Uterus (tissue), 4 donors: ENCODE measurements around the gene ARHGAP1. TPM values are rescaled to one million over a fixed set of nuclear protein-coding genes. Genes with fewer than 3 reads are reported as not detected.

Source experiments
- DNase-seq, 2 donors: peaks; one replicate each; pipeline ENCODE4 v3.0.0-alpha.2; 2019 to 2020
- H3K27ac ChIP-seq, 2 donors: fragments of 200-600 bp; sonication (generic); 1 replicate in 1 of 2; 2 replicates in 1 of 2; pipeline ENCODE4 v1.5.1; 2016 to 2018
- H3K27me3 ChIP-seq, 2 donors: fragments of 200-600 bp; sonication (generic); one replicate each; pipeline ENCODE4 v1.5.1; 2018 to 2019; ENCODE audit warnings: control low read depth in 1 of 2
- H3K36me3 ChIP-seq, 2 donors: fragments of 200-600 bp; sonication (generic); one replicate each; pipeline ENCODE4 v1.5.1; 2019; ENCODE audit warnings: control low read depth in 1 of 2
- H3K4me1 ChIP-seq, 2 donors: fragments of 200-600 bp; sonication (generic); one replicate each; pipeline ENCODE4 v1.5.1; 2018 to 2019; ENCODE audit warnings: control low read depth in 1 of 2
- H3K4me3 ChIP-seq, 2 donors: fragments of 200-600 bp; sonication (generic); 1 replicate in 1 of 2; 2 replicates in 1 of 2; pipeline ENCODE4 v1.5.1; 2018 to 2019; ENCODE audit warnings: mild to moderate bottlenecking in 1 of 2
- H3K9me3 ChIP-seq, 2 donors: fragments of 200-600 bp; sonication (generic); one replicate each; pipeline ENCODE4 v1.5.1; 2019; ENCODE audit warnings: control low read depth in 1 of 2
- POLR2A ChIP-seq, 2 donors: fragments of 450-650 bp; IDR thresholded peaks; one replicate each; pipeline ENCODE4 v1.6.1; 2016; ENCODE audit warnings: antibody characterized with exemption in 2 of 2, mild to moderate bottlenecking in 1 of 2, moderate library complexity in 1 of 2
- intact Hi-C: fragments of 100-400 bp; cut with DNase I; formaldehyde crosslinking; loops from one replicate; pipeline ENCODE4 v1.15.1; 2023; ENCODE audit warnings: low total_unique reads
- total RNA-seq, 4 donors: library from RNA; depleted of rRNA in 3 of 4; stranded (reverse); fragments of >200 nt in 3 of 4; gene quantifications; one replicate each; pipeline versions ENCODE4 v1.1.0 to v1.2.4, GENCODE V29; 2014 to 2023
- TF ChIP-seq, protein P1 (sequence below), 4 experiments: fragments of 200-600 bp in 2 of 4; fragments of 450-650 bp in 2 of 4; sonication (generic) in 2 of 4; IDR thresholded peaks; one replicate each; pipeline ENCODE4 v1.5.1; 2016 to 2019; ENCODE audit warnings: antibody characterized with exemption in 4 of 4, mild to moderate bottlenecking in 2 of 4, moderate library complexity in 1 of 4
- donor health status: DM: yes; HTN: yes; CAD: no.

ARHGAP1 gene
- 100 to 1,000 TPM in 1 of 4 donors, 10 to 100 TPM in 3; 27.9 to 114 (median 37.3) TPM for total RNA-seq

DNA sequence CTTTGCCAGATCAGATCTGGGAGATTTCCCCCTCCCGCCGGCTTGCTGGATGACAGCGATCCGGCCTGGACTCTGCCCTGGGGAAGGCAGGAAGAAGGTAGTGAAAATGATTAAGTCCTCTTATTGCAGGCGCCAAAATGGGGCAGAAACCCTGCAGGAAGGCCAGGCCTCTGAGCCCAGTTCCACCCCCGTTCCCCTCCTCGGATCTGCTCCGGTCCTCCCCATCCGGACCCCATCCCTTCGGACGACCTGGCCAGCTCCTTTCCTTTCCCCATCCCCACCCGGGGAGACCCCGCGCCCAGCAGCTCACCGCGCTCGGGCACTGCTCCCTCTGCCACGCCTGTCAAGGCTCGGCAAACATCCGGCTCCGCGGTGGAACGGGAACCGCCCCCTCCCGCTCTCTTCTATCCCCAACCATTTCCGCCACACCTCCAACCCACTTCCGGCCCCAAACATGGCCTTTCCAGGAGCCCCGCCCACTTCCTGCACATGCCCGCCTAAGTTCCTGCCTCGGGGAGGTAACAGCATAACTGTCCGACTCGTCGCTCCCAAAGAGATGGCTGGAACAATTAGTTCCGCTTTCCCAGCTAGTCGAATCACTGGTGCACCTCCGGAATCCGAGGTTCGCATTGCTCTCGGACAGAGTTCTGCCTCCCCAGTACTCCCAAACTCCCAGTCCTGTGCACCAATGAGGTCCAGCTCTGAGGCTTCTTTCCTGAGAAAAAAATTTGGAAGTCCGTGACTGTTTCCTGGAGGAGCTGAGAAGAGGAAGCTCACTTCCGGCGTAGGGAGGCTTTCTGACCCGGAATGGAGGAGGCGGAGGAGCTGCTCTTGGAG, at the start of gene ARHGAP1, which contains the start of gene ZNF408:
ARHGAP1 (minus strand) TSS at position 379 of the 837 bp plus-strand sequence. CDS start 4,512 bp downstream, outside the sequence.
ZNF408 (plus strand) TSS at position 791 of the 837 bp plus-strand sequence; CDS start at position 808, 17 bp downstream.
- TF ChIP-seq, protein P1, sequence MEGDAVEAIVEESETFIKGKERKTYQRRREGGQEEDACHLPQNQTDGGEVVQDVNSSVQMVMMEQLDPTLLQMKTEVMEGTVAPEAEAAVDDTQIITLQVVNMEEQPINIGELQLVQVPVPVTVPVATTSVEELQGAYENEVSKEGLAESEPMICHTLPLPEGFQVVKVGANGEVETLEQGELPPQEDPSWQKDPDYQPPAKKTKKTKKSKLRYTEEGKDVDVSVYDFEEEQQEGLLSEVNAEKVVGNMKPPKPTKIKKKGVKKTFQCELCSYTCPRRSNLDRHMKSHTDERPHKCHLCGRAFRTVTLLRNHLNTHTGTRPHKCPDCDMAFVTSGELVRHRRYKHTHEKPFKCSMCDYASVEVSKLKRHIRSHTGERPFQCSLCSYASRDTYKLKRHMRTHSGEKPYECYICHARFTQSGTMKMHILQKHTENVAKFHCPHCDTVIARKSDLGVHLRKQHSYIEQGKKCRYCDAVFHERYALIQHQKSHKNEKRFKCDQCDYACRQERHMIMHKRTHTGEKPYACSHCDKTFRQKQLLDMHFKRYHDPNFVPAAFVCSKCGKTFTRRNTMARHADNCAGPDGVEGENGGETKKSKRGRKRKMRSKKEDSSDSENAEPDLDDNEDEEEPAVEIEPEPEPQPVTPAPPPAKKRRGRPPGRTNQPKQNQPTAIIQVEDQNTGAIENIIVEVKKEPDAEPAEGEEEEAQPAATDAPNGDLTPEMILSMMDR (IDR thresholded peaks at IDR 0.05), result peak in 1 of 4 experiments; percentile 5
- peak; percentile 74 to 80 for TF ChIP-seq POLR2A (IDR thresholded peaks at IDR 0.05)
- Histone ChIP-seq H3K27ac (peak within 1 kb of the TSS; percentile 89 to 96), H3K4me3 (peak within 1 kb of the TSS; percentile 82 to 92), H3K9me3 (no peaks in the 10 kb centered on the region), H3K4me1 (peaks cover 24 to 31% of the 10 kb centered on the region in 2 donors), H3K27me3 (no peaks in the 10 kb centered on the region), H3K36me3 (no peaks in the 10 kb centered on the region)
- intact Hi-C loops, result no loop called here
- peak; percentile 99 for DNase-seq

DNA sequence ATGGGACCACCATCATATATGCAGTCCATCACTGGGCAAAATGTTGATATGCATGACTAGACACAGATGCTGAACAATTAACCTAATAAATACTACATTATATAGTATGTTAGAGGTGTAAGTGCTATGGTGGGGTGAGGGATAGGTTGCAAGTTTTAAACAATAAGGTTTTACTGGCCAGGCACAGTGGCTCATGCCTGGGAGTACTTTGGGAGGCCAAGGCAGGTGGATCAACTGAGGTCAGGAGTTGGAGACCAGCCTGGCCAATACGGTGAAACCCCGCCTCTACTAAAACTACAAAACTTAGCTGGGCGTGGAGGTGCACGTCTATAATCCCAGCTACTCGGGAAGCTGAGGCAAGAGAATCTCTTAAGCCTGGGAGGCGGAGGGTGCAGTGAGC, 46.7 kb upstream of the ARHGAP1 start:
- Histone ChIP-seq H3K4me3 (no peak overlapping the region), H3K4me1 (no peaks in the 10 kb centered on the region), H3K27me3 (no peaks in the 10 kb centered on the region), H3K36me3 (no peaks in the 10 kb centered on the region), H3K9me3 (no peaks in the 10 kb centered on the region), H3K27ac (no peak overlapping the region)
- no peak for DNase-seq
- no peak for TF ChIP-seq POLR2A (IDR thresholded peaks at IDR 0.05)
- TF ChIP-seq, protein P1 (IDR thresholded peaks at IDR 0.05), result no peak
- intact Hi-C loops, result no loop called here

DNA sequence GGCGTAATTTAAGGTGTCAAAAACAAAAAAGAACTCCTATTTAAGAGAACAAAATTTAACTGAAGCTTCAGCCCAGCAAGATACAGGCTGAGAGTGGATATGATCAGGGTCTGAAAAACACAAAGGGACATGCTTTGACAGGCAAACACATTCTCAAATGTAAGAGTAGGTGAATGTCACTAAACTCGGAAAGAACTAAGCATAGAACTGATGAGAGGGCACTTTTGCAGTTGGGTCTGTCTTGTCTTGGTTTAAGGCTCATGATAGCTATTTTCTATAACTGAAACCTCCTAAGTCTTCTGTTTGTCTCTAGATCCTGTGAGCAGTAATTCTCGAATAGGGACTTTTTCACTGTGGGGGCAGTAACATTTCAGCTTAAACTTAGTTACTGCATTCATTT, 45.6 kb upstream of the ARHGAP1 start:
- Histone ChIP-seq H3K27ac (no peak overlapping the region), H3K27me3 (no peaks in the 10 kb centered on the region), H3K9me3 (no peaks in the 10 kb centered on the region), H3K36me3 (no peaks in the 10 kb centered on the region), H3K4me3 (no peak overlapping the region), H3K4me1 (no peaks in the 10 kb centered on the region)
- no peak for TF ChIP-seq POLR2A (IDR thresholded peaks at IDR 0.05)
- TF ChIP-seq, protein P1 (IDR thresholded peaks at IDR 0.05), result no peak
- DNase-seq, result no peak
- intact Hi-C loops, result no loop called here

DNA sequence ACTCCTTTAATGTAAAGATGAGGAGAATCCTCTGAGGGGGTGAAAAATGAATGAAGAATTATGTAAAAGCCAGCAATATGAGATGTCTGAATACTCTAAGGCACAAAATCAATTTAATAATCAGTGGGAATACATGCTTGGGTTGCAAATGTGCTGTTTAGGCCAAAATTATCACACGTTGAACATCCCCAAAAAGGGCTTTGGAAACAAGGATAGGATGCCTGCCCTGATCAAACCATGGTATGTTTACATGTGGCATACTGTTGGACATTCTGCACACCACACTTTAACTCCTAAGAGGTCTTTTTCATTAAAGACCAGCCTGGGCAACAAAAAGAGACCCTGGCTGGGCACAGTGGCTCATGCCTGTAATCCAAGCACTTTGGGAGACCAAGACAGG, 44.9 kb upstream of the ARHGAP1 start:
- H3K27me3 ChIP-seq, result no peaks in the 10 kb centered on the region
- H3K4me3 ChIP-seq, result no peak overlapping the region
- no peaks in the 10 kb centered on the region for H3K36me3 ChIP-seq
- no peaks in the 10 kb centered on the region for H3K9me3 ChIP-seq
- TF ChIP-seq, protein P1 (IDR thresholded peaks at IDR 0.05), result no peak
- no peak for TF ChIP-seq POLR2A (IDR thresholded peaks at IDR 0.05)
- intact Hi-C loops, result no loop called here
- H3K27ac ChIP-seq, result no peak overlapping the region
- H3K4me1 ChIP-seq, result no peaks in the 10 kb centered on the region
- DNase-seq, result no peak

DNA sequence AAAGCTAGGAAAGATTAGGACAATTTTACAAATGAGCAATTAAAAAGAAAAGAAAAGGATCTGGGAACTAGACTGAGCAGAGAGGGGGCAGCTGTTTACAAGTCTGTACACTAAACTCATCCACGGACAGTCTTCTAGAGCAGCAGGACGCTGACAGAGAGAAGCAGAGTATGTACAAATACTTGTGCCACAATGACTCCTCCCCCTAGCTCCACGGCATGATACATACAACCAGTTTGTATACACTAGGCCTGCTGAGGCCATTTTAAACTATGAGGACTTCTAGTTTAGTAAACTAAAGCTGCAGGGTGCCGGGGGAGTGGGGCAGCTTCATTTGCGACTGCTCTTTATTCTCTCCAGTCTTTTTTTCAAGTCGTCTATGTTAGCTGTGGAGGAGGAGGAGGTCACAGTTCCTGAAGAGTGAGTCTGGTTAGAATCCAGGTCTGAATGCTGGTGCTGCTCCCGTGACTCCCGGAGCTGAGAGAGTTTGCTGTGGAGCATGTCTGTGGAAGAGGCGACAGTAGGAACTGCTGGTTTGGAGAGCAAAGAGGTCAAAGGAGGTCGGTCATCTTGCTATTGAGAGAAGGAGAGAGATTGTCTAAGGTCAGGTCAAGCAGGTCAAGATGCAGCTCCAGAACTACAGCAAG, 43.4 kb upstream of the ARHGAP1 start:
- no peaks in the 10 kb centered on the region for H3K36me3 ChIP-seq
- H3K4me1 ChIP-seq, result no peaks in the 10 kb centered on the region
- TF ChIP-seq, protein P1 (IDR thresholded peaks at IDR 0.05), result no peak
- TF ChIP-seq POLR2A (IDR thresholded peaks at IDR 0.05), result no peak
- intact Hi-C loops, result no loop called here
- H3K9me3 ChIP-seq, result no peaks in the 10 kb centered on the region
- no peaks in the 10 kb centered on the region for H3K27me3 ChIP-seq
- H3K4me3 ChIP-seq, result no peak overlapping the region
- peak overlapping the region; percentile 24 to 52 for H3K27ac ChIP-seq
- no peak for DNase-seq
